ENCODE results near the gene TMEM235.

The TMEM235 gene

DNA sequence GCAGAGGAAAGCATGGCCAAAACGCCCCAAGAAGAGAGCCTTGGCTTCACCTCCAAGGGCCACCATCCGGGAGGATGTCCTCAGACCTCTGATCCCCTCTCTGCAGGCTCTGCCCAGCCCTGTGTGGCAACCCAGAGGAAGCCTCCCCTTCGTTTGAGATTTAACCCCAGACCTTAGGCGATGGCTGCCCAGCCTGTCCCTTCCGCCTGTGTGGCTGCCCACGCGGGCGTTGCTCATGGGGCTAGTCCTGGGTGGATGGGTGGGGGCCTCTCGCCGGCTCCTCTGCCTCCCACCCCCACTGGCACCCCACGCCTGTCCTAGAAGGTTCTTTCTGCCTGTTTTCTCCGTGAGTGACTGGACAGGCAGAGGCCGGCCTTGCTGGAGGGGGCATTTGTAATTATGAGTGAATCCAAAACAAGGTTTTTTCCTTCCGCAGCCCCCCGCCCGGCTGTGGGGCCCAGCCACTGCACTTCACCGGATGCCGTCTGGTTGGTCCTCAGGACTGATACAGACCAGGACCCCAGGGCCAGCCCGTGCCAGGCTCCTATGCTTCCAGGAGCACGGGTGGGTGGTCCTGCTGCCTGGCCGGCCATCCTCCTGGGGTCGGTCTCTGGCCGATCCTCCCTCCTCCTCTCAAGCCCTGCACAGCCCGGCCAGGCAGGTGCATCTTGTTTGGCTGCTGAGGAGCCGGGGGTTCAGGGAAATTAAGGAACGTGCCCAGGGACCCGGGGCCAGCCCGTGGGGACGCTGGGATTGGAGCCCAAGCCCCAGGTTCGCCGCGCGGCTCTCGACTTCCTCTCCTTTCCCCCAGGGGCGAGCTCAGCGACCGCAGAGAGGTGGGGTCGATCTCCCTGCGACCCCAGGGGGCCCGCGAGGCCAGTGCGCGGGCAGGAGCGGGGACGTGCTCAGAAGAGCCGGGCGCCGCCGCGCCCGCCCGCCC, at the start of gene TMEM235:
TSS of gene TMEM235 (plus strand) at position 636 of the 940 bp plus-strand sequence. CDS start 393 bp downstream, outside the sequence.
- FAIRE-seq, result no peak

- no peak for FAIRE-seq
Observed at GRCh38 chr17:78182504-78182903, 48.9 kb upstream of the TMEM235 start.

GRCh38 chr17:78183916-78184315, 47.5 kb upstream of the TMEM235 start:
- FAIRE-seq, result no peak

DNA sequence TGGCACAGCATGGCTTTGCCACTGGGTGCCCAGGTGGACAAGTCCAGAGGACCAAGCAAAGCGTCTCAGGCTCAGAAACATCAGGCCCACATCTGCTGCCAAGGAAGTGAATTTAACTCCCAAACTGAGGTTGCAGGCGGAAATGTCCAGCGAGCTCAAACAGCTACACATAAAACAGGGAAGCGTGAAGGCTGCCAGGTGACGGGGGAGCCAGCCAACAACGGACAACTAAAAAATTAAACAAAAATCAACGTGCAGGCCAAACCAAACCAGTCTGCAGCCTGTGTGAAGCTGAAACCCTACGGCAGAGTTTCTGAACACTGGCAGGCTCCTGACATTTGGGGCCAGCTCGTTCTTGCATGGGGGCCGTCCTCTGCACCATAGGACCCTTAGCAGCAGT, 47.1 kb upstream of the TMEM235 start:
- no peak for FAIRE-seq

DNA sequence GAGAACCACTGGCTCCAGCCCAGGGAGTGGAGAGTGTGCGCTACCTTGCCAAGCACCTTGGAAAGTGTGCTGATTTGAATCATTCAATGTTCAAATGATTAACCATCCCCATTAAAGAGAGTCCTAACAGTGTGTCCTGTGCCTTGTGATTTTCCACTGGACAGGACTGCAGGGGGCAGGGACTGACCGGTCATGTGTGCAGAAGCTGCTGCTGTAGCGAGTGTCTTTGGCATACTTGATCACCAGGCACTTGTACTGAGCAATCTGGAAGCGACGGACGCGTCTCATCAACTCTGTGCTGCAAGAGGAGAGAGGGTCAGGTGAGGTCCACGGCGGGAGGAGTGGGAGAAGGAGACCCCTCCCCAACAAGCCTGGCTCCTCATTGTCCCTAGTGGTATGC, 46.6 kb upstream of the TMEM235 start:
- FAIRE-seq, result no peak

DNA sequence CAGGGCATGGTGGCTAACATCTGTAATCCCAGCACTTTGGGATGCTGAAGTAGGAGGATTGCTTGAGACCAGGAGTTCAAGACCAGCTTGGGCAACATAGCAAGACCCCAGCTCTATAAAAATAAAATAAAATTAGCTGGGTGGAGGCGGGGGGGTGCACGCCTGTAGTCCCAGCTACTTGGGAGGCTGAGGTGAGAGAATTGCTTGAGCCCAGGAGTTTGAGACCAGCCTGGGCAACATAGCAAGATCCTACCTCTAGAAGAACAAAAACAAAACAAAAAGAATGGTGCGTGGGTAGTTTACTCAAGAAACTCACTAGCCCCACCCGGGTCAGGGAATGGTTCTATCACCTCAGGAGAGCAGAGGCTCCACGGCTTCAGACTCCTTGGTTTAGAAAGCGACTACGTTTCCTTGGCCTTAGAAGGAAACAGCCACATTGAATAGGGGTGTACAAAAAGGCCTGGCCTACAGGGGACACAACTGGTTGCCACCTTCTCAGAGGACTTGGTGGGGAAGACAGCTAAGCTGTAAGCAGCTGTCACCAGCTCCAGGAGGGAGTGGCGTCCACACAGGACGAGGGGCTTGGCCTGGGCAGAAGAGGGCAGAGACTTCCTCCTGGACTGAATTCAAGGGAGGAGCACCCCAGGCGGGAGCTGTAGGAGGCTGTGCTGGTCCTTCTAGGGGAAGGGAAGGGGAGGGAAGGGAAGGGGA, 45.3 kb upstream of the TMEM235 start:
- no peak for FAIRE-seq

- no peak for FAIRE-seq
Observed at GRCh38 chr17:78186692-78187595, 44.5 kb upstream of the TMEM235 start, which contains the start of the genes AFMID and TK1. Gene AFMID, plus strand, starts transcription at chr17:78187362. Its CDS starts 9 bp downstream, at chr17:78187371. Gene TK1, minus strand, starts transcription at chr17:78187052. Its CDS starts 58 bp downstream, at chr17:78186994.

DNA sequence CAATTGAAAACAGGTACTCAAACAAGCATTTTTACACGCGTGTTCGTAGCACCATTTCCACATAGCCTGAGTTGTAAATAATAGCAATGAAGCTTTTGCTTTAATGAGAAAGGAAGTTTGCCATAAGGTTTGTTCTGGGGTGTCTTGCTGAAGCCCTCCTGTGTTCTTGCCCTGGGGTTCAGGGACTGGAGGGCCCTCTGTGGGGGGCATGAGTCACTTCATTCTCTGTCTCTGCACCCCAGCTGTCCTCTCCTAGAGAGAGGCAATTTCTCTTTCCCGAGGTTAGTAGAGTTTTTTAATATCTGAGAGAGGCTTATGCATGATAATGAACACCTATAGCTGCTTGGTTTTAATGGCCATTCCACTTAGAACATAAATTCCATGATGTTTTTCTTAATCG, 34.7 kb upstream of the TMEM235 start:
- no peak for FAIRE-seq

DNA sequence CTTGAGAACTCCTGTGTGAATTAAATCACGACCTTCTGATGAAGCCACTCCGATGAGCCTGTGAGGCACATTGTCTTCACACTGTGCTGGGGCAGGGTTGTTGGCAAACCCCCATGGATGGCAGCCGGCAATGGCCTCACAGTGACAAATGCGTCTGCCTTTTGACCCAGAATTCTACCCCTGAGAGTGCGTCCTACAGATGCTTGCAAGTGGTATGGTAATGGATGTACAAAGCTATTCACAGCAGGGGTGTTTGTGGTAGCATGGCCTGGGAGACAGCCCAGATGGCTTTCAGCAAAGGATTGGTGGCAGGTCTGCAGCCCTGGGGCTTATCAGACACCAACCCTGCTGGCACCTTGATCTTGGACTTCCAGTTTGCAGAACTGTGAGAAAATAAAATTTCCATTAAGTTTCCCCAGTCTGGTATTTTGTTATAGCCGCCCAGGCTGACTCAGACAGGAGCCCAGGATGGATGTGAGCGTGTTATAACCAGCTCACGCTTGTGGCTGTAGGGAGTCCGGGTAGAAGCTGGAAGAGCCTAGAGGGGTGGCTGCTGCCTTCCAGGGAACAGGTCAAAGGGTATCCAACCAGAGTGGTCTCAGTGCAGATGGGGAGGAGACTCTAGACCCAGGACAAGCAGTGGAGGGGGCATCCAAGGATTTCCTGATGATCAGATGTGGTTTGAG, 34.1 kb upstream of the TMEM235 start:
- FAIRE-seq, result no peak

DNA sequence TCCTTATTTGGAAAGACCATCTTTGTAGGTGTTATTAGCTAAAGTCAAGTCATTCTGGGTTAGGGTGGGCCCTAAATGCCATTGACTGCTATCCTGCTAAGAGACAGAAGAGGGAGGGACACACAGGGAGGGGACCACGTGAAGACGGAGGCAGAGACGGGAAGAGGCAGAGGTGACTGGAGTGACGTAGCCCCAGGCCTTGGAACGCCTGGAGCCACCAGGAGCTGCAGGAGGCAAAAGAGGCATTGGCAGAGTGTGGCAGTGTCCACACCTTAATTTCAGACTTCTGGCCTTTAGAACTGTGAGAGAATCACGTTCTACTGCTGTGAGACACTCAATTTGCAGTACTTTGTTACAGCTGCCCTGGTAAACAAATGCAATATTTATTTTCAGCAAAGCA, 31.0 kb upstream of the TMEM235 start:
- no peak for FAIRE-seq

DNA sequence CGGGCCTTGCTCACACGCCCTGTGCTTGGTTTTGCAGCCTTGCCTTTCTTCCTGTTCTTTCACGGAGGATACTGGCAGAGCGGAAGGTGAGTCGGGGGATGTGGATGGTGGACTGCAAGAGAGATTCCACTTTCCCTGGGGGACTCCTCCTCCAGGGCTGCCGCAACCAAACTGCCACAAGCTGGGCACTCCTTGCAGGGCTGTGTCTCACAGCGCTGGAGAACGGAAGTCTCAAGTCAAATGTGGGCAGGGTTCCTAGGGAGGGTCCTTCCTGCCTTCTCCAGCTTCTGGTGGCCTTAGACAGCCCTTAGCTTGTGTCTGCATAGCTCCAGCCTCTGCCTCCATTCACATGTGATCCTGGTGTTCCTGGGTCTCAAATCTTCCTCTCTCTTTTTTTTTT, 28.8 kb upstream of the TMEM235 start:
- no peak for FAIRE-seq

DNA sequence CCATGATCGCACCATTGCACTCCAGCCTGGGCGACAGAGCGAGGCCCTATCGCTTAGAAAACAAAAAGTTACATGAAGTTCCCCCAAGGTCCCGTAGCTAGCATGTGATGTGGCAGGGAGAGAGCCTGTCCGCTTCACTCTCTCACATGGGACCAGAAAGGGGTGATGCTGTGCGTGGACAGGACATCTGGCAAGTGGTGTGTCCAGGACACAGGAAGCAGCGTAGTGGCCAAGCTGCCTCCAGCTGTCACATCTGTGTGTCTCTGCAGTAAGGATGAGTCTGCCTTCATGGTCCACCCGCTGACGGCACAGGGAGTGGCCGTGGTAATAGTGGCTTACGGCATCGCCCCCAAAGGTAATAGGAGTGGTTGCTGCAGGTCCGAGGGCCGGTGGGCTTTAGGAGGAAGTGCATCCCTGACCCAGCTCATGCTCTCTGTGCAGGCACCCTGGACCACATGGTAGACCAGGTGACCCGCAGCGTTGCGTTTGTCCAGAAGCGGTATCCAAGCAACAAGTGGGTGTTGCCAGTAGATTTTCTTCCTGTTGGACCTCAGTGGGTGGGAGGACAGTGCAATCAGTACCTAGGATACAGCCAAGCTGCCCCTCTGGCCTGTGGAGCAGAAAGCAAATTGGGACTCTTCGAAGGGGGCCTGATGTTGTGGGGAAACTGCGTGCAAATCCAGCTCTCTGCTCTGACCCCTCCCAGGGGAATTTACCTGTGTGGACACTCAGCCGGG, 26.9 kb upstream of the TMEM235 start:
- no peak for FAIRE-seq

- no peak for FAIRE-seq
Observed at GRCh38 chr17:78205124-78205775, 26.2 kb upstream of the TMEM235 start.

GRCh38 chr17:78206298-78206697, 25.1 kb upstream of the TMEM235 start:
- no peak for FAIRE-seq

GRCh38 chr17:78208486-78208885, 22.9 kb upstream of the TMEM235 start:
- FAIRE-seq, result no peak

- no peak for FAIRE-seq
Observed at GRCh38 chr17:78210111-78210510, 21.3 kb upstream of the TMEM235 start.

- FAIRE-seq, result no peak
Observed at GRCh38 chr17:78211032-78211431, 20.4 kb upstream of the TMEM235 start.

- FAIRE-seq, result no peak
Observed at GRCh38 chr17:78214016-78214705, 17.3 kb upstream of the TMEM235 start, which contains the start of gene BIRC5. Gene BIRC5, plus strand, starts transcription at chr17:78214253. Its CDS starts 64 bp downstream, at chr17:78214317.

GRCh38 chr17:78214706-78215061, 16.7 kb upstream of the TMEM235 start:
- FAIRE-seq, result no peak
